ENCODE results near the gene INMT.

The INMT gene

DNA sequence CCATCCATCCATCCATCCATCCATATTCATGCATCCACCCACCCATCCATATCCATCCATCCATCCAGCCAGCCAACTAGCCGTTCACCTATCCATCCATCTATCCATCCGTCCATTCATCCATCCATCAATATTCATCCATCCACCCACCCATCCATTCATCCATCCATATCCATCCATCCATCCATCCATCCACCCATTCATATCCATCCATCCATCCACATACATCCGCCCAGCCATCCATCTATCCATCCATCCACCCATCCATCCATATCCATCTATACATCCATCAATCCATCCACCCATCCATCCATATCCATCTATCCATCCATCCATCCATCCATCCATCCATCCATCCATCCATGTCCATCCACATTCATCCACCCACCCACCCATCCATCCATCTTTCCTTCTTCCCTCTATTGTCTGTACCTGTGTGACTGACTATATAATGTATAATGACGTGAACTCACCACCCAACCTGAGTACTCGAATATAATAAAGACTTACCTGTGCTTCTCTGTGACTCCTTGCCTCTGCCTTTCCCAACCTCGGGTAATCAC lies 2.5 kb downstream of the INMT start:
- no peak for DNase-seq

DNA sequence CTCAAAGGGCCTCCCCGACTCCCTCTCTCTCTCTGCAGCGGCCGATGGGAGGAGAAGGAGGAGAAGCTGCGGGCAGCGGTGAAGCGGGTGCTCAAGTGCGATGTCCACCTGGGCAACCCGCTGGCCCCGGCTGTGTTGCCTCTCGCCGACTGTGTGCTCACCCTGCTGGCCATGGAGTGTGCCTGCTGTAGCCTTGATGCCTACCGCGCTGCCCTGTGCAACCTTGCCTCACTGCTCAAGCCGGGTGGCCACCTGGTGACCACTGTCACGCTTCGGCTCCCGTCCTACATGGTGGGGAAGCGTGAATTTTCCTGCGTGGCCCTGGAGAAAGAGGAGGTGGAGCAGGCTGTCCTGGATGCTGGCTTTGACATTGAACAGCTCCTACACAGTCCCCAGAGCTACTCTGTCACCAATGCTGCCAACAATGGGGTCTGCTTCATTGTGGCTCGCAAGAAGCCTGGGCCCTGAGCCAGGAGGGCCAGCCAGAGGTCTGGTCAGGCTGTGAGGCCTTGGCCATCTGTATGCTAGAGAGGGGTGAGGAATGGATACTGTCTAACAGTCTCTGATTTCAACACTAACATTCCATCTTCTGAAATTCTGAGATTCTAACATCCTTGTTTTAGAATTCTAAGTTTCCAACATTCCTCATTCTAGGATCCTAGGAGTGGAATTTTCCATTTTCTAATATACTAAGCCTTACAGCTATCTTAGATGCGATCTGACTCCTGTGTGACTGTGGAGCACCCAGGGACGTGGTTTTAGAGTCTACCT lies 3.6 kb downstream of the INMT start:
- no peak for DNase-seq

DNA sequence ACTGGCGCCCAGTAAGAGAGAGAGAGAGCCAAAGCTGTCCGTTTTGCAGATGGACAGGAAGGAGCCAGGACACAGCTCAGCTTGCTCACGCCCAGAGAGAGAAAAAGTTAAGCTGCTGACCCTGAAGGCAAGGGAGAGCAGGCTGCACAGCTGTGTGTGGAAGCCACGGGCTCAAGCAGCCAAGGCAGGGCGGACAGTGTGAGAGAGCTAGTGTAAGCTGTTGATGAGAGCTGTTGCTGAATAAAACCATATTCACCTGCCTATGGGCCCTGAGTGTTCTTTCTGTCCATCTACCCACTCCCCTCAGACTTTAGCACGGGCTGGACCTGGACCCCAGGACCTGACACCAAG lies 5.4 kb downstream of the INMT start:
- DNase-seq: no peak

DNA sequence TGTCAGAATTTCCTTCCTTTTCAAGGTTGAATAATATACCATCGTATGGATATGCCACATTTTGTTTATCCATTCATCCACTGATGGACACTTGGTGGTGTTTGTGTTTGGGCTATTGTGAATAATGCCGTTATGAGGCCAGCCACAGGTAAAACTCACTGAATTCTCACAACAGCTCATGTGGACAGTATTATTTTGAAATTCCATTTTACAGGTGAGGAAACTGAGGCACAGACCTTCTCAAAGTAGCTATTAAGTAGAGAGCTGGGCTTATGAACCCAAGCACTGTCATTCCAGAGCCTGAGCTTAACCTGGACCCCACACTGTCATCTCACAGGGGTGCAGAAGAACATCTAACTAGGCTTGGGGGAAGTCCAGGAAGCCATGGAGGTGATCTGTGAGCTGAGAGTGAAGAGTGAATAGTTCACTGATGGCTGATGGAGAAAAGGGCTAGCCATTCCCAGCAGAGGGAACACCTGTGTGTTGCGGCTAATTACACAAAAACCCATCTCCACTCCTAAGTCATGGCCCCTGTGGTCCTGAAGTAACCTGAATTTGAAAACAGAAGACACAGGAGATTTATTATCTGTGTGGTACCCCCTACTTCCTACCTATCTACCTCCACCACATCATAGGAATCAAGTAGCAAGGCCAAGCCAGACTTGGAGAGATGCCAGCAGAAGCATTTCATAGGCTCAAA lies 8.7 kb downstream of the INMT start:
- no peak for DNase-seq

DNA sequence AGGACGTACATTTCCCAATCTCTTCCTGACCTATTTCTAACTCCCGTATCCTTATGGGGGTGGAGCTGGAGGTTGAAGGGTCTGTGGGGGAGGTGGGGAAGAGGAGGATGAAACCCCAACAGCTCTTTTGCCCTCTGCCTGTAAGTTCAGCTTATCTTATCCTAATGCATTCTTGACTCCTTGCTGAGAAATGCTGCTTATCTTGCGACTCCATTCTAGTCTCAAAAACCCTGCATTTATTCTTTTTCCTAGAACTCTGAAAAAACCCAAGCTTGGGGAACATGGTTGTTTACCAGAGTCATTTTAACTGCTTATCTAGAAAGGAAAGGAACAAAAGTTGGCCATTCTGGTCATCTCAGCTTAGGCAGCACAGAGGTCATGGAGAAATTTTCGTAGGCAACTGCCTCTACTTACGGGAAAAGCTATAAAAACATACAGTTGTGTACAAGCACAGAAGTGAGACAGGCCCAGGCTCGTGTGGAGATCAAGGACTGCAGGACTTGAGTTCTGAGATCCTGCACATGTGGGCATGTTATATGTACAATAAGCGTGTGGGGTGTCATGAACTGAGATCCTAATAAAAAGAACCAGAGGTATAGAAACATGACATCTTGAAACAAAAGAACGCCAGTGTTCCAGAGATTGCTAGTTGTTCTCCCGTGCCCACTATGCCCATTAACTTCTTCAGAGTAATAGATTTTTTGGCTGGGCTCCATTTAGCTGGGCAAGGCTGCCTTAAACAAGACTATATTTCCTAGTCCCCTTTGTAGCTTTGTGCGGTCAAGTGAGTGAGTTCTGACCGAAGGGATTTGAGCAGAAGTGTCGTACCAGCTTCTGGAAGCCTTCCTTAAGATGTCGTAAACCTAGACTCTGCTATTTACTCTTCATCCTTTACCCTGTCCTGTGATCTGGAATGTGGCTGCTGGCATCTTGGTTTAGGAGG lies 9.6 kb downstream of the INMT start:
- DNase-seq: no peak

DNA sequence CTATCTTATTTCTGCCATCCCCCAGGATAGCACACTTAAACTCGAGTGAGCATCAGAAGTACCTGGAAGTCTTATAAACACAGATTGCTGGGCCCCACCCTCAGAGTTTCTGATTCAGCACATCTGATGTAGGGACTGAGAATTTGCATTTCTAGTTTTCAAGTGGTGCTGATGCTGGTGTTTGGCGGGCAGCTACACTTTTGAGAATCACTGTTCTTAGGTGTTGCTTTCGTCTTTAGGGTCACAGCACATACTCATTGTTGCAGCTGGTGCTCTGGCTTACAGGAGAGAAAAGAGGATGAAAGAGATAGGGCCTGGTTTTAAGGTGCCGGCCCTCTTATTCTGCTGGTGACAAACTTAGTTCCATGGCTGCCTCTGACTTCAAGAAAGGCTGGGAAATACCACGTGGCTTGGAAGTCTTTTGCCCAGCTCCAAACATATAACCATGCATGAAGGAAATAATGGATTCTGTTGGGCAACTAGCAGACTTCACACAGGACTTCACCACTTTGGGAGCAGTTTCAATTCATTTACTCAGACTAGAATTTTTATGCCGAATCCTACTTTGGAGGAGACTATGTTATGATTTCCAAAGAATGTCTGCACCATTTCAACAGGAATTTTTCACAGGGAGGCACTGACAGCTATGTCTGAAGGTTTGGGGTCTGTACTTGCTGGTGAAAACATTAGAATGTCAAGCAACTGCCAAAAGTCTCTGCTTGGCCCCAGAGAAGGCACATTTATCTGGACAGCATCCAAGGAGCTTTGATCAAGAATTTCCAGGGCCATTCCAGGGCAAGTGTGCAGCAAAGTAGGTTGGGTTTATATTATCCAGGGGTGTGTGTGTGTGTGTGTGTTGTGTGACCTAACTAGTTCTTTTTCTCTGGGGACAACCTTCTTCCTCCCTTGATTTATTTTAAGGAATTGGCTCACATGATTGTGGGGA lies 12.4 kb downstream of the INMT start:
- DNase-seq: no peak

GRCh38 chr7:30765408-30765807 lies 13.5 kb downstream of the INMT start:
- no peak for DNase-seq

GRCh38 chr7:30770845-30771173 lies 18.9 kb downstream of the INMT start:
- no peak for DNase-seq

DNA sequence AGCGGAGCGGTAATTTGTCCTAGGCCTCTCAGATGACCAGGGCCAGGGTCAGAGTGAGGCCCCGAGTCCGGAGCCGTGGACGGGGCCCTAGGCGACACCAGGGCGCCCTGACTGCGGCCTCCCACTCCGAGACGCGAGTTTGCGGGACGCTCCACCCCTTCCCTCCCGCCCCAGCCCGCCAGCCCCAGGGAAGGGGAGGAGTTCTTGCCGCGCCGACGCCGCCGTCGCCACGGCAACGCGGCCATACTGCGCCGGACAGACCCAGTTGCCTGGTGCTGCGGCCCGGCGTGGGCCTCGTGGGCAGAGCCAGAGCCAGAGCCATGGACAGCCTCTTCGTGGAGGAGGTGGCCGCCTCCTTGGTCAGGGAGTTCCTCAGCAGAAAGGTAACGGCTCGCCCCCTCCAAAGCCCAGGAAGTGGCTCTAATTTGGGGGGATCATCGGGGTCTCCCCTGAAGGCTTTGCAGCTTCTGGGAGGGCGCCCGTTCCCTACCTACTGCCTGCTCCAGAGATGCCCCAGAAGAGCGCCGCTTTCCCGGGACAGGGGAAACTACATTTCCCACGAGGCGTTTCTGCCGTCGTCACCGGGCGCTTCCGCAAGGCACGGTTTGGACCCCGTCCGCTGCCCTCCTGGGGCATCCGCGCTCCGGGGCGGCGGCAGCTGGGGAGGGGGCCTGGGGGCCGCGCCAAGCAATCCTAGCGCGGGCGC lies 19.4 kb downstream of the INMT start, which contains the start of gene MINDY4:
Gene MINDY4, plus strand, starts transcription at position 244 of the 706 bp plus-strand sequence. Its CDS starts 77 bp downstream, at position 321.
- peak; percentile 63 to 78 for DNase-seq

DNA sequence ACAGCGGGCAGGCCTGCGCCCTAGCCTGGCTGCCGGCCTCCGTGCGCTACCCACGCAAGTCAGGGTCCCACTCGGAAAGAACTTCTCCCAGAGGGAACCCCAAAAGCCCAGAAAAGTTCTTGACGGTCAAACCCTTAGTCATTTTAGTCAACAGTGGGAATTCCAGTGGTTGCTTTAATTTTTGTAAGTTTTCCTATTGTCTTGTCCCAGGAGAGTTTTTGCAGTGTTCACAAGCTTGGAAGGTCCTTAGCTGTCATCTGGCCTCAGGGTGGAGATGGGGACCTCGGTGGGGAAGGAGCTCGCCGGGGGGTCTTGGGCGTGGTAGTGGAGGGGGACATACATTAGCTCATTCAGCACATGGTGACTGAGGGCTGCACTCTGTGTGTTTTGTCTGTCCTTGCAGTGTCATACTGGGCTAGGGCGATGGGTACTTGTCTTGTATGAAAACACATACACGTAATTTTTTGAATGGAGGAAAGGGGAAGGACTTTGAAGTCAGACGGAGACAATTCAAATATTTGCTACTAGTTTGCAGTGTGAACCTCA lies 20.0 kb downstream of the INMT start:
- DNase-seq: no peak

DNA sequence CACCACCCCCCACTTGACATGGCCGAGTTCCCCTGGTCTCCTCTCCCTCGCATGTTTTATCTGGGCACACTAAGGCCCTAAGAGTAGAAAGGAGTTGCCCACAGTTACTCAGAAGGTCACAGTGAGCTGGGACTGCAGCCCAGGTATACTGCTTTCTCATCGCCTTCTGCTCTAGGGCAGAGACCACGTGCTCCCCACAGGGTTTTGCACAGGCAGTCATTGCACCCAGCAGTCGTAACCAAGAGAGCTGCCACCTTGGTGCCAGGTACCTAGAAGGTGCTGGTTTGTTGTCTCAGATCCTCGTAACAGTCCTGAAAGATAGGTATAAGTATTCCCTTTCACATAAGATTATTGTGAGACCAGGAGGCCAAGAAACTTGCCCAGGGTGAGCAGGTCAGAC lies 21.0 kb downstream of the INMT start:
- DNase-seq: no peak

DNA sequence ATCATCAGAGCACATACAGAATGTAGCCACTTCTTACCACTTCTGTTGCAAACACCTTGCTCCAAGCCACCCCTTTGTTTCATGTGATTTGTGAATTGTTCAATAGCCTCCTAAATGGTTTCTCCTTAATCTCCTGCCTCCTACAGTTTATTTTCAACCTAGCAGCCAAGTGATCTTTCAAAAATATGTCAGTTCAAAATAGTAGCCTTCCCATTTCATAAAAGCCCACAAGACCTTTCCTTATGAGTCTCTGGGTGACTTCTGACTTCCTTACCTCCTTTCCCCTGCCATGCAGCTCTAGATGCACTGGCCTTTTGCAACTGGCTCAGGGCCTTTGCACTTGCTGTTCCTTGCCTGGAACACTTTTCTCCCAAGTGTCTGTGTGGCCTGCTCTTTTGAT lies 24.1 kb downstream of the INMT start:
- DNase-seq: no peak

DNA sequence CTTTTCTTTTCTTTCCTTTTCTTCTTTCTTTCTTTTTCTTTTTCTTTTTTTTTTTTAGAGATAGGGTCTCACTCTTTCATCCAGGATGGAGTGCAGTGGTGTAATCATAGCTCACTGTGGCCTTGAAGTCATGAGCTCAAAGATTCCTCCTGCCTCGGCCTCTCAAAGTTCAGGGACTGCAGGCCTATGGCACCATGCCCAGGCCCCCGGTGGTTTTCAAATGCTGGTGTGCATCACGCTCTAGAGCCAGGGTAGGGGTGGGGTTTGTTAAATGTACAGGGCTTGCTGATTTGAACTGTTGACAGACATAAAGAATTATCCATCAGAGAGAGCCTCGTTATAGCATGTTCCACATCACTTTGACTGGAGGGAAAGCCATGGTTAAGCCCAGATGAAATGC lies 25.0 kb downstream of the INMT start:
- no peak for DNase-seq

DNA sequence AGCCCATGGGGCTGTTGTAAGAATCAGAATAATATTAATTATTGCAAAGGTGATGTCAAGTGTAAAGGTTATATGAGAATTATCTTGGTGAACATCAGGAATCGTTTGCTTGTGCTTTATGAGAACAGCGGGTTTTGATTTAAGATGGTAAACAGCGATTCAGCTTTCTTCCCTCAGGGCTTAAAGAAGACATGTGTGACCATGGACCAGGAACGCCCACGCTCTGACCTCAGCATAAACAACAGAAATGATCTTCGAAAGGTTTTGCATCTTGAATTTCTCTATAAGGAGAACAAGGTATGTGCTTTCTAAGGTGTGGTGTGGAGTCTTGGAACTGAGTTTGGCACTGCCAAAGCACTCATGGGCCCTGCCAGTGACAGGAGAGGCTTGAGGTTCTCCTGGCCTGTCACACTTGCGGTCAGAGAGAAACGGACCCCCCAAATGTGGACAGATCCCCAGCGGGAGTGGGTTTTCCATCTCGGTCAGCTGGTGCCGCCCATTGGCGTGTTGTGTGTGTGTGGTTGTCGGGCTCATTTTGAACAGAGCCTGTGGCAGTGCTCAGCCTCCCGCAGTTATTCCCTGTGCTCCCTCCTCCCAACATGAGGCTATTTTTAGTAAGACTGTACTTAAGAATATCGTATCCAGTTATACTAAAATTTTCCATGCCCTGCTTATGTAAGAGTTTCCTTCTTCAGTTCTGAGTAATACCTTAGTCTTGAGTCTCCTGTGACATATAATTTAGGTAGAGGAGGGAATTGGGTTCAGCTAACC lies 26.5 kb downstream of the INMT start:
- DNase-seq: no peak

- DNase-seq: no peak
These were observed 27.6 kb downstream of the INMT start for GRCh38 chr7:30779574-30779973.

- DNase-seq: no peak
These were observed 29.0 kb downstream of the INMT start for GRCh38 chr7:30780941-30781340.

DNA sequence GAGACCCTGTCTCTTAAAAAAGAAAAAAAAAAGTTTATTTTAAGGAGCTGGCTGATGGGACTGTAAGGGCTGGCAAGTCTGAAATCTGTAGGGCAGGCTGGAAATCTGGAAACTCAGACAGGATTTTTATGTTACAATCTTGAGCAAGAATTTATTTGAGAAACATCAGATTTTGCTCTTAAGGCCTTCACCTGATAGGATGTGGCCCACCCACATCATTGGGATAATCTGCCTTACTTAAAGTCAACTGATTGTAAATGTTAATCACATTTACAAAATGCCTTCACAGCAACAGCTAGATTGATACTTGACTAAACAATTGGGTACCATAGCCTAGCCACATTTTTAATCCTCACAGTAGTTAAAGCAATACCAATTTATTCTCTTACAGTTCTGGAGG lies 30.8 kb downstream of the INMT start:
- DNase-seq: no peak

DNA sequence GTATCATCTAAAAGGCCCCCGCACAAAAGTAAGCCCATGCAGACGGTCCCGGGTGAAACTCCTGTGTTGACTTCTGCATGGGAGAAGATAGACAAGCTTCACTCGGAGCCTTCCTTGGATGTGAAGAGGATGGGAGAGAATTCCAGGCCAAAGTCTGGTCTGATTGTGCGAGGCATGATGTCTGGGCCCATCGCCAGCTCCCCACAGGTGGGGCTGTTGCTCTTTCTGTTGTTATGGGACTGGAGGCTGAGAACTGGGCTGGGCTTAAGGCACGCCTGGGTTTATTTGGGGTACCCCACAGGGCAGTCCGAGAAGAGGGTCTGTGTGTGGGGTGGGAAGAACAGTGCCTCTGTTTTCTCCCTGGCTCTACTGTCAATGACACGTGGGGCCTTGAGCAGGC lies 33.9 kb downstream of the INMT start:
- no peak for DNase-seq

GRCh38 chr7:30787486-30787885 lies 35.6 kb downstream of the INMT start:
- peak; percentile 20 to 27 for DNase-seq

All from inflammatory macrophage (primary cell).